NCI-H187 (cell line): ENCODE measurements around the gene ATP13A4.

ENCODE experiments used
- DNase-seq, 2 experiments: peaks; one replicate each; lab custom pipeline; 2025; lab: John Stamatoyannopoulos, UW

Gene ATP13A4

GRCh38 chr3:193499136-193499770 lies 55.4 kb downstream of the ATP13A4 start:
- DNase-seq, result no peak

- DNase-seq, result no peak
Measured at GRCh38 chr3:193498215-193498614, 56.5 kb downstream of the ATP13A4 start.

- DNase-seq, result no peak
Measured at GRCh38 chr3:193496658-193497057, 58.0 kb downstream of the ATP13A4 start.

GRCh38 chr3:193491026-193491425 lies 63.7 kb downstream of the ATP13A4 start:
- no peak for DNase-seq

- DNase-seq, result no peak
Measured at GRCh38 chr3:193490580-193490979, 64.1 kb downstream of the ATP13A4 start.

GRCh38 chr3:193489949-193490348 lies 64.7 kb downstream of the ATP13A4 start:
- no peak for DNase-seq

- DNase-seq, result no peak
Measured at GRCh38 chr3:193488741-193489140, 66.0 kb downstream of the ATP13A4 start.

- DNase-seq, result no peak
Measured at GRCh38 chr3:193483988-193484539, 70.6 kb downstream of the ATP13A4 start.

- DNase-seq, result no peak
Measured at GRCh38 chr3:193481436-193481835, 73.3 kb downstream of the ATP13A4 start.

GRCh38 chr3:193474446-193474845 lies 80.2 kb downstream of the ATP13A4 start:
- no peak for DNase-seq

GRCh38 chr3:193470710-193471109 lies 84.0 kb downstream of the ATP13A4 start:
- DNase-seq, result no peak

GRCh38 chr3:193465992-193466608 lies 88.6 kb downstream of the ATP13A4 start:
- no peak for DNase-seq

GRCh38 chr3:193464889-193465288 lies 89.8 kb downstream of the ATP13A4 start:
- DNase-seq, result no peak

- DNase-seq, result no peak
Measured at GRCh38 chr3:193457526-193457925, 97.2 kb downstream of the ATP13A4 start.

GRCh38 chr3:193452338-193452737 lies 102.4 kb downstream of the ATP13A4 start:
- DNase-seq, result no peak

- no peak for DNase-seq
Measured at GRCh38 chr3:193451902-193452301, 102.8 kb downstream of the ATP13A4 start.

- no peak for DNase-seq
Measured at GRCh38 chr3:193446965-193447602, 107.6 kb downstream of the ATP13A4 start.

GRCh38 chr3:193439423-193439822 lies 115.3 kb downstream of the ATP13A4 start:
- no peak for DNase-seq

- no peak for DNase-seq
Measured at GRCh38 chr3:193418576-193419373, 135.9 kb downstream of the ATP13A4 start.

GRCh38 chr3:193416629-193417028 lies 138.1 kb downstream of the ATP13A4 start:
- no peak for DNase-seq

- DNase-seq, result no peak
Measured at GRCh38 chr3:193407688-193408087, 147.0 kb downstream of the ATP13A4 start.

- no peak for DNase-seq
Measured at GRCh38 chr3:193407112-193407511, 147.6 kb downstream of the ATP13A4 start.
